Measurements from ENCODE around the gene OPA3. TPM values are rescaled to one million over a fixed set of nuclear protein-coding genes. Genes with fewer than 3 reads are reported as not detected.

Gene OPA3
- total RNA-seq, 1 experiment from 2014 or later = 11.1 TPM

DNA sequence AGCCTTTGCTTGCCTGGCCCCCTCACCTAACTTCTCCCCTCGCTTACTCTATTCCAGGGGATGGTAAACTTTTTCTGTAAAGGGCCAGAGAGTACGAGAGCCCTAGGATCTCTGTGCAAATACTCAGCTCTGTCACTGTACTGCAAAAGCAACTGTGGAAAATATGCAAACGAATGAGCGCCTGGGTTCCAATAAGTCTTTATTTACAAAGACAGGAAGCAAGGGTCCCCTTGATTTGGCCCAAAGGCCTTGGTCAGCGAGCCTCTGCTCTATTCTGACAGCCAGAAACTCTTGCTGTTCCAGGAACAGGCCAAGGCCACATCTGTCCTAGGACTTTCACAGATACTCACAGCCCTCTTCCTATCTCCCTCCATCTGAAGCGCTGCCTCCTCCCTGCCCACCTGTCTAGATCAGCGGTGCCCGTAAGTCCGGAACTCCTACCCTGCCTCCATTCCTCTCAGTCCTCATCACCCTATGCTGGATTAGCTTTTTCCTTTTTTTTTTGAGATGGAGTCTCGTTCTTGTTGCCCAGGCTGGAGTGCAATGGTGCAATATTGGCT is 37.3 kb downstream of the OPA3 start:
- H3K4me1 ChIP-seq (ENCODE audit: control insufficient read depth in 1 of 2, insufficient read depth in 2 of 2, low read length in 2 of 2) = peaks cover 13 to 29% of the 10 kb centered on the region in 2 experiments
- no peaks in the 10 kb centered on the region for H4K20me1 ChIP-seq (ENCODE audit: insufficient read depth)
- no peak for DNase-seq (ENCODE audit: low read depth, low spot score)
- H3K9ac ChIP-seq (ENCODE audit: low read length) = no peak overlapping the region
- H3K9me2 ChIP-seq (ENCODE audit: insufficient read depth) = no peaks in the 10 kb centered on the region
- ATAC-seq = no peak
- H3K79me2 ChIP-seq (ENCODE audit: insufficient read depth, low read length) = no peaks in the 10 kb centered on the region
- no TSS peak for BruUV-seq (replicated peaks)
- no peaks in the 10 kb centered on the region for H3K36me3 ChIP-seq (ENCODE audit: control insufficient read depth in 1 of 2, insufficient read depth in 2 of 2, low read length in 2 of 2)
- no peak overlapping the region for H3K27ac ChIP-seq (ENCODE audit: low read depth, low read length)
- intact Hi-C loops (cut with micrococcal nuclease) = no loop called here
- RAD21 ChIA-PET (ENCODE audit: low non-redundant PET in 1 of 2, low total read pairs in 2 of 2, uncharacterized antibody in 2 of 2, unreplicated experiment in 2 of 2) = no interaction called here
- H2AFZ ChIP-seq (ENCODE audit: low read depth, low read length, poor library complexity, severe bottlenecking) = no peak overlapping the region
- H3K4me2 ChIP-seq (ENCODE audit: low read length) = no peak overlapping the region
- no peaks in the 10 kb centered on the region for H3K9me3 ChIP-seq (ENCODE audit: control insufficient read depth in 1 of 2, insufficient read depth in 1 of 2, low read depth in 1 of 2, low read length in 2 of 2)
- no peaks in the 10 kb centered on the region for H3K27me3 ChIP-seq (ENCODE audit: insufficient read depth, low read length)
- POLR2A ChIA-PET = no interaction called here
- TF ChIP-seq CEBPB (IDR thresholded peaks at IDR 0.05; ENCODE audit: low read depth) = no peak
- no peak for TF ChIP-seq CBX3 (IDR thresholded peaks at IDR 0.05; ENCODE audit: low read depth)
- TF ChIP-seq, protein P1, sequence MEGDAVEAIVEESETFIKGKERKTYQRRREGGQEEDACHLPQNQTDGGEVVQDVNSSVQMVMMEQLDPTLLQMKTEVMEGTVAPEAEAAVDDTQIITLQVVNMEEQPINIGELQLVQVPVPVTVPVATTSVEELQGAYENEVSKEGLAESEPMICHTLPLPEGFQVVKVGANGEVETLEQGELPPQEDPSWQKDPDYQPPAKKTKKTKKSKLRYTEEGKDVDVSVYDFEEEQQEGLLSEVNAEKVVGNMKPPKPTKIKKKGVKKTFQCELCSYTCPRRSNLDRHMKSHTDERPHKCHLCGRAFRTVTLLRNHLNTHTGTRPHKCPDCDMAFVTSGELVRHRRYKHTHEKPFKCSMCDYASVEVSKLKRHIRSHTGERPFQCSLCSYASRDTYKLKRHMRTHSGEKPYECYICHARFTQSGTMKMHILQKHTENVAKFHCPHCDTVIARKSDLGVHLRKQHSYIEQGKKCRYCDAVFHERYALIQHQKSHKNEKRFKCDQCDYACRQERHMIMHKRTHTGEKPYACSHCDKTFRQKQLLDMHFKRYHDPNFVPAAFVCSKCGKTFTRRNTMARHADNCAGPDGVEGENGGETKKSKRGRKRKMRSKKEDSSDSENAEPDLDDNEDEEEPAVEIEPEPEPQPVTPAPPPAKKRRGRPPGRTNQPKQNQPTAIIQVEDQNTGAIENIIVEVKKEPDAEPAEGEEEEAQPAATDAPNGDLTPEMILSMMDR (IDR thresholded peaks at IDR 0.05 in 2 of 3, conservative IDR thresholded peaks at IDR 0.05 in 1 of 3; ENCODE audit: borderline replicate concordance in 1 of 3, insufficient read depth in 1 of 3, low read depth in 2 of 3, low read length in 2 of 3) = no peak
- no peak for TF ChIP-seq FOSL1 (IDR thresholded peaks at IDR 0.05; ENCODE audit: low read depth)
- TF ChIP-seq POLR2AphosphoS5 (IDR thresholded peaks at IDR 0.05; ENCODE audit: low read depth, low read length) = no peak
- TF ChIP-seq JUND (IDR thresholded peaks at IDR 0.05) = no peak
- TF ChIP-seq, protein P2, sequence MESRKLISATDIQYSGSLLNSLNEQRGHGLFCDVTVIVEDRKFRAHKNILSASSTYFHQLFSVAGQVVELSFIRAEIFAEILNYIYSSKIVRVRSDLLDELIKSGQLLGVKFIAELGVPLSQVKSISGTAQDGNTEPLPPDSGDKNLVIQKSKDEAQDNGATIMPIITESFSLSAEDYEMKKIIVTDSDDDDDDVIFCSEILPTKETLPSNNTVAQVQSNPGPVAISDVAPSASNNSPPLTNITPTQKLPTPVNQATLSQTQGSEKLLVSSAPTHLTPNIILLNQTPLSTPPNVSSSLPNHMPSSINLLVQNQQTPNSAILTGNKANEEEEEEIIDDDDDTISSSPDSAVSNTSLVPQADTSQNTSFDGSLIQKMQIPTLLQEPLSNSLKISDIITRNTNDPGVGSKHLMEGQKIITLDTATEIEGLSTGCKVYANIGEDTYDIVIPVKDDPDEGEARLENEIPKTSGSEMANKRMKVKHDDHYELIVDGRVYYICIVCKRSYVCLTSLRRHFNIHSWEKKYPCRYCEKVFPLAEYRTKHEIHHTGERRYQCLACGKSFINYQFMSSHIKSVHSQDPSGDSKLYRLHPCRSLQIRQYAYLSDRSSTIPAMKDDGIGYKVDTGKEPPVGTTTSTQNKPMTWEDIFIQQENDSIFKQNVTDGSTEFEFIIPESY (IDR thresholded peaks at IDR 0.05; ENCODE audit: extremely low read depth, insufficient replicate concordance, low read length) = no peak
- no peak for TF ChIP-seq EZH2phosphoT487 (IDR thresholded peaks at IDR 0.05; ENCODE audit: borderline replicate concordance)
- TF ChIP-seq SRF (IDR thresholded peaks at IDR 0.05; ENCODE audit: low read depth) = no peak
- CTCF ChIA-PET = interaction anchor here (3.8 kb wide), 1 partner anchor 11 kb away, joined by 34 read pairs; no protein-coding TSS in a partner anchor
- H3K4me3 ChIP-seq (replicated peaks in 1 of 2; ENCODE audit: low read depth in 1 of 2, low read length in 2 of 2) = no peak overlapping the region
